Fibroblast of peridontal ligament (primary cell): ENCODE data around the gene TM9SF2.

Experiments
- DNase-seq: peaks from one replicate; pipeline ENCODE4 v3.0.0-alpha.2; 2010; ENCODE audit errors: extremely low read depth

The TM9SF2 gene

DNA sequence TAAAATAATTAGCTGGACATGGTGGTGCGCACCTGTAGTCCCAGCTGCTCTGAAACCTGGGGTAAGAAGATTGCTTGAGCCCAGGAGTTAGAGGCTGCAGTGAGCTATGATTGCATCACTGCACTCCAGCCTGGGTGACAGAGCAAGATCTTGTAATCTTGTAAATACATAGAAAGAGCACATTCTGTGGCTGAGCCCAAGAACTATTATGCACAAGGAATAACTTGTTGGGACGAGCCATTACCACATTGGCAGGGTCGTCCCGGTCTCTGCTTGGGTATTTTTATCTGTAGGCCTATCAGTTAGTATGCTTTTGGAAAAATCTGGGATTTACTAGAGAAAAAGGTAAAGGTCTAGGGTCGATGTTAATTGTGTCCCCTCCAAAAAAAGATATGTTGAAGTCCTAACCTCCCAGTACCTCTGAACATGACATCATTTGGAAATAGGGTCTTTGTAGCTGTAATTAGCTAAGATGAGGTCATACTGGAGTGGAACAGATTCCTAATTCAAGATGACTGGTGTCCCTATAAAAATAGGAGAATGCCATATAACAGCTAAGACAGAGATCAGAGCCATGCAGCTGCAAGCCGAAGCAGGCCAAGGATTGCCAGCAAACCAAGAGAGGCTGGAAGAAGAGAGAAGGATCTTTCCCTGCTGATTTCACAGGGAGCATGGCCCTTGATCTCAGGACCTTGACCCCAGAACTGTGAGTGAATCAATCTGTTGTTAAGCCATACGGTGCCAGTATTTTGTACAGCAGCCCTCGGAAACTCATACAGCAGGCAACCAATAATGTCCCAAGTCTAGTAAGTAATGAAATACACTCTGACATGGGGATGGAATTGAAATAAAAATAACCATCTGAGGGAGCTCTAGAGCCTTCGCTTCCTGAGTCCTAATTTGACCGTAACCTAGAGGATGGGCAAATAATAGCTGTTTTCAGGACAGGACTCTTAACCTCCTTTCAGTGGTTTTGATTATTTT lies 77.0 kb downstream of the TM9SF2 start:
- peak; percentile 50 for DNase-seq

DNA sequence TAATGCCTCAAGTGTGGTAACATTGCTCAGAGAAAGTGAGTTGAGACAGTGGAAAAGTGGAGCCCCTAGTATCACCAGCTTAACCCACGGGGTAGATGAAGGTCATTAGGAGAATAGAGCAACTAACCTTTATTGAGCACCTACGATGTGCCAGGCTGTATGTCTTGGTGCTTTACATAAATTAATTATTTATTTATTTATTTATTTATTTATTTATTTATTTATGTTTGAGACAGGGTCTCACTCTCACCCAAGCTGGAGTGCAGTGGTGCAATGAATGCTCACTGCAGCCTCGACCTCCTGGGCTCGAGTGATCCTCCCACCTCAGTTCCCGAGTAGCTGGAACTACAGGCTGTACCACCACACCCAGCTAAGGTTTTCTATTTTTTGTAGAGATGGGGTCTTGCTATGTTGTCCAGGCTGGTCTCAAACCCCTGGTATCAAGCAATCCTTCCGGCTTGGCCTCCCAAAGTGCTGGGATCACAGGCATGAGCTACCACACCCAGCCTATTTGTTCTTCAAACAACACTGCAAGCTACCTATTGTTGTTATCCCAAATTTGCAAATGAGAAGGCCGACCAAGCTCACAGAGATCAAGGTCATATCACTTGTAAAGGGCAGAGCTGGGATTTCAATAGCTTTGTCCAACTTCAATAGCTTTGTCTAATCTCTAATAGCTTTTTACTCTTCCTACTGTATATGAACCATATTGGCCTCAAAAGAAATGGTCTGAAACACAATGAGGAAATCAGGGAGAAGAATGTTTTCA lies 79.4 kb downstream of the TM9SF2 start:
- no peak for DNase-seq

- no peak for DNase-seq
Measured at GRCh38 chr13:99582511-99582910, 81.2 kb downstream of the TM9SF2 start.

- peak; percentile 37 for DNase-seq
Measured at GRCh38 chr13:99585609-99586008, 84.3 kb downstream of the TM9SF2 start.

DNA sequence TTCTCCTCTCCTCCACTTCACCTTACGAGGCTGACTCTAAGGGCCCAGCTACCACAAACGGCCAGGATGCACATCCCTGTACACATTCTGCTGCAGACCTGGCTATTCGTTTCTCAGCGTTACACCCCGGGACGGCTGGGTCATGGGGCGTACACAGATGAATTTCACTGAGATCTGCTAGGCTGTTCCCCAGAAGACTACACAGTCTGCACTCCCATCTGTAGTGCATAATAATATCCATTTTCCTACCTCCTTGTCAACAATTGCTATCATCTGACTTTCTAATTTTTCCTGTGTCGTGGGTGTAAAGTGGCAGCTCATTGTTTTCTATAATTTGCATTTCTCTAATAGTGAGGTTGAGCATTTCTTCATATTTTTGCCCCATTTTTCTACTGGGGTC lies 85.7 kb downstream of the TM9SF2 start:
- no peak for DNase-seq

DNA sequence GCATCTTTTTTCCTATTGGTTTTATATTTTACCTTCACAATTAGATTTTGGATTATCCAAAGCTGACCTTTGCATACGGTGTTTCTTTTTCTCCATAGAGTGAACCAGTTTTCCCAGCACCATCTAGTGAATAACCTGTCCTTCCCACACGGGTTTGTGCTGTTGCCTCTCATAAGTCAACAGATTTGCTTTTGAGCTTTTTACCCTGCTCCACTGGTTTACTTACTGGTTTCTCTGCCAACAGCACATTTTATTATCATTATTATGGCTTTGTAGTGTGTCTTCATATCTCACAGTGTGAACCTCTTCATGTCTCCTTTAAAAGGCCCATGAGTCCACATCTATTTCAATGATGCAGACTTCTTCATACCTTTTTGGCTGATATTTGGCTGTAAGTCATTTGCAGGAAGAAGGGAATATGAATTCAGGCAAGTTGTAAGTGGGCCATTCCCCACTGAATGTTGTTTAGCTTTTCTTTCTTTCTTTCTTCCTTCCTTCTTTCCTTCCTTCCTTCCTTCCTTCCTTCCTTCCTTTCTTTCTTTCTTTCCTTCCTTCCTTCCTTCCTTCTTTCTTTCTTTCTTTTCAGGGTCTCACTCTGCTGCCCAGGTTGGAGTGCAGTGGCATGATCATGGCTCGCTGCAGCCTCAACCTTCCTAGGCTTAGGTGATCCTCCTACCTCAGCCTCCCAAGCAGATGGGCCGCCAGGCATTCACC lies 86.8 kb downstream of the TM9SF2 start:
- DNase-seq = no peak

GRCh38 chr13:99589575-99589974 lies 88.3 kb downstream of the TM9SF2 start:
- DNase-seq = no peak

- peak; percentile 84 for DNase-seq
Measured at GRCh38 chr13:99590519-99591011, 89.3 kb downstream of the TM9SF2 start.

GRCh38 chr13:99596180-99596579 lies 94.9 kb downstream of the TM9SF2 start:
- DNase-seq = no peak

DNA sequence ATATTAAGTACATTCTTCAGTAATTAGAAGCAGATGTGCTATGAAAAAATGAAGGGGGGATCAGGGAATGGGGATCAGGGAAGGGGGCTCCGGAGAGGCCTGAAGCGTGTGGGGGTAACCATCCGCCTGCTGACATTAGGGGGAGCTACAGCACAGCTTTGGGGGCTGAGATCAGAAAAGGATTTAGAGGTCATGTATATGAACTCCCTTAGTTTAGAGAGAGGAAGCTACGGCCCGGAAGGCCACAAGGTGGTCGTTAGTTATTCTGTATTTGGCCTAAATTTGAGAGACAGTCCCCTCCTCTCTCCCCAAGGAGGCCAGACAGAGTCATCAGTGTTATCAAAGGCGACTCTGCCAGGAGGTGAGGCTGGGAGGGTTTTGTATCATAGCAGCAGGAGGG lies 99.0 kb downstream of the TM9SF2 start:
- no peak for DNase-seq

- DNase-seq = no peak
Measured at GRCh38 chr13:99601535-99601934, 100.3 kb downstream of the TM9SF2 start.

DNA sequence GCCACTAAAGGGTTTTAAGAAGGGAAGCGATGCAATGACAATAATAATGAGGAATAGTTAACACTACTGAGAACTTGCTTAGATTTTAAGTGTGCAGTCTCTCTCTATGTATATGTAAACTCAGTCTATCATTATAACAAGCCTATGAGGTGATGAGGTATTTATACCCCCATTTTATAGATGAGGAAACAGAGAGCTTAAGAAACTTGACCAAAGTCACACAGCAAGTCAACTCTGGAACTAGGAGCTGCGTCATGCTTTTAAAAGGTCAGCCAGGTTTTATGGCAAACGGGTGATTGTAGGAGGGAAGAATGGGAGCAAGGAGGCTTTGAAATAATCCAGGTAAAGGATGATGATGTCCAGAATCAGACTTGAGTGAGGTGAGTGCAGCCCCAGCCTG lies 103.4 kb downstream of the TM9SF2 start:
- DNase-seq = no peak

DNA sequence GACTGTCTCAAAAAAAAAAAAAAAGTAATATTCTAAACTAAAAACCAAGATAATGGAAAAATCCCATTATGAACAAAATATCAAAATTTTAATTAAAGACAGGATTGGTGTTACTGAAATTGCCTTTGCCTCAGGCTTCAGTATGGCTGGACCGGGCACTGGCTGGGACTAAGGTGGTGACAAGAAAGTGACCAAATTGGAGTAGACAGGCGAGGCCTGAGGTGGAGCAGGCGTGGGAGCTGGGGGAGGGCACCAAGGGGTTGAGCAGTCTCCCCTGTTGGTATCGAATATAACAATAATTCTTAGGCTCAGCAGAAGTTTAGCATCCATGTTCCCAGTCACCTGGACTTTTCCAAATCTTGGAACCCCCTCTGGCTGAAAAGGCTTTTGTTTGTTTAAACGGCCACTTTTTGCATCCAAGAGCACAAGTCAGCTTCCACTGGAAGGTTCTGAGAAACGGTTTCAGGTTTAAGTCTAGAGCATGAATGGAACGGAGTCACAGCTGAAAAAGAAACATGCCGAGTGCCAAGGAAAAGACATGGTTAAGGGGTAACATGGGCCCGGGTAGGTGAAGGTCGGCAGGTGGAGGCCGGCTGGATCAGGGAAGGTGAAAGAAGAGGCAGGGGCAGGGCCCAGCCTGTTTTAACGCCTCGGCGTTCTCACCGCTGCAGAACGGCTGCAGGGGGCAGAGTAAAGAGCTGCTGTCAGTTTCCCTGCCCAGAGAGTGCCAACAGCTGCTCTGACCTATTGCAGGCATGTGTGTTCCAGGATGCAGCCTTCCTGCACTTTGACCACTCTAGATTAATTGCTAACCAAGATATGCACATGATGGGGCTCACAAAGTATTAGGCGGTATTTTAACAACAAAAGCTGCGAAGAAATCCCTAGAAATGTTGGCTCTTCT lies 104.4 kb downstream of the TM9SF2 start:
- DNase-seq = peak; percentile 44

DNA sequence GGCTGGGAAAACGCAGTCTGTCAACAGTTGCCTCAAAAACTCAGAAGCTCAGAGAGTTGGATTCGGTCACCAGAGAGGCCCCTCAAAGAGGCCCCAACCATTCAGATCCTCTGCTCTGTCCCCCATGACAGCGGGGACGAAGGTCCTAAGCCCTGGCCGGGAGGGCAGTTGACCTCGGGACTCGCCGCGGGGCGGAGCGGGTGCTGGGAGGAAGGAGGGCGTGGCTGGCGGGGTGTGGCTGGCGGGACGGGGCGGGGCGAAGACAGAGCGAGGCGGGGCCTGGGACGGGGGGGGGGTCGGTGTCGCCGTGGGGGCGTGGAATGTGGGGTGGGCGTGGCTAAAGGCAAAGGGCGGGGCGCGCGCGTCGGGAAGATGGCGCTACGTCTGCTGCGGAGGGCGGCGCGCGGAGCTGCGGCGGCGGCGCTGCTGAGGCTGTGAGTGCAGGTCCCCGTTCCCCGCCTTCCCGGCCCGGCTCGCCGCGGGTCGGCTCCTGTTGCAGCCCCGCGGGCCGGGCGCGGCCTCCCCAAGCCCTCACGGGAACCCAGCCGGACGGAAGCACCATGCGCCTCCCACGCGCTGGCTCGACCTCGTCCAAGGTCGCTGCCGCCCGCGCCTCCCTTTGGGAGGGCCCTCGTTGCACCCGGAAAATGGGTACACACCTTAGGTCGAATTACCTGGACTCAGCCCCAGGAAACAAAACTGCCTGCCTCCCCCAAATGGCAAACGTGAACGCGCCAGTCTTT lies 105.2 kb downstream of the TM9SF2 start, which contains the start of gene CLYBL:
Gene CLYBL (plus strand): TSS at position 367 of the 743 bp plus-strand sequence.
- DNase-seq = peak; percentile 67

- DNase-seq = no peak
Measured at GRCh38 chr13:99608345-99608744, 107.1 kb downstream of the TM9SF2 start.

- DNase-seq = no peak
Measured at GRCh38 chr13:99610702-99611289, 109.5 kb downstream of the TM9SF2 start.
